KG1 (cell line): ENCODE measurements around the gene RAMACL.
"Not testable (repeated sequence)": the region's sequence is repeated elsewhere in the genome, so short reads cannot be mapped to it uniquely, and the experiment has no call there.

Source experiments
- DNase-seq: peaks from one replicate; lab custom pipeline; 2025; lab: John Stamatoyannopoulos, UW

The RAMACL gene

DNA sequence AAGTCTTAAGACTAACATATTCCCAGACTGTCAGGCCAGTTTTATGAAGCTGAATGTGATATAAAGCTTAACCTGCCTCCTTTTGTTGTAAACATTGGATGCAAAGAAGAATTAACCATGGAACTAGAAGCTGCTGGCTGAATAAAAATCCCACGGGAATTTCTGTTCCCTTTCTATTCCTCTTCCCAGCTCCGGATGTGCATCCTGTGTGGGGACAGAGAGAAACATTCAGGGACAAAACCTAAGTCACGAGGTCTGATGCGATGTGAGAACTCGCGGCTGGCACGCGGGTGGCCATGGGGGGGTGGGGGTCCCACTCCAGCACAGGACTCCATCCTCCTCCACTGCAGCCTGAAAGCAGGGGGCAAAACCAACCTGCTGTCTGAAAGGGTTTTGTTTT is 32.2 kb downstream of the RAMACL start:
- DNase-seq, result no peak

DNA sequence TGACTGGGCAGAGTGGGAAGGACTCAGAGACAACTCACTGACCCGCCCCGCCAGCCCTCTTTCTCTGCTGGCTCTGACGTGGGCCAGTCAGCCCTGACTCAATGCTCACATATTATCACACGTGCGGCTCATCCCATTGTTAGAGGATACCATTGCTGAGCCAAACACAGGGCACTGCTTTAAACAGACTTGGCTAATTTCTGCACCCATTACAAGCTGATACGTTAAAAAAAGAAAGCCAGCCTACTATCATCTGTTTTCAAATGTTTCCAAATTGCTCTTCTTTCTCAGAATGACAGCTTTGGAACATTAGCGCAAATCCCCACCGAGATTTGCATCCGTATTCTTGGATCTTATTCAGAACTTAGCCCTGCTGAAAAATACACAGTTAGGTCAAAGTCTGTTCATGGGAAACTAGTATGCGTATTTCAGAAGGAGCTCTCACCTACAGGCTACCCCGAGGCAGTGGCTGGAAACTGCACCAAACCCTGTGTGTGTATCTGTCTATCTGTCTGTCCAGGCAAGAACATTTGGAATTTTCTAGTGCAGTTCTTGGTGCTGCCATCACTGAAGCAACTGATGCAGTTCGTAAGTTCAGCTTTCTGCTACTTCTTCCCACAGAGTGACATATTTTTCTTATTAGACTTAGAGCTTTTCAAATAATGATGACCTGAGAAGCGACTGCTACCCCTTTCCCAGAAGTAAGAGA is 32.8 kb downstream of the RAMACL start:
- DNase-seq, result no peak

DNA sequence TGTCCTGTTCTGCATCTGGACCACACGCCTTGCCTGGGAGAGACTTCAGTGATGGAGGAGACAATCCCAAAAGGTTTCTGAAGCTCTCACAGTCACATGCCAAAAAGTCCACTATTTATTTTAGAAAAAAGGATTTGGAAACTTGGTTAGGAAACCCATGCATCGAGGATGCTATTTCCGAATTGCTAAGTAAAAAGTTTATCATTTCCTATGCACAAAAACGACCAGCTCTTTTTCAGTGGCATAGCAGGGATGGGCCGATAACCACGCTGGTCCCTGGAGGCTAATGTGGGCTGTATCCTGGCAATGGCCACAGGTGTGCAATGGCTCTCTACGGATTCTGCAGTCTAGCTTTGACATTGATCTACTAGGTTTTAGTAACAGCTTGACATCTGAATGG is 33.9 kb downstream of the RAMACL start:
- no peak for DNase-seq

- DNase-seq, result no peak
Measured at GRCh38 chr6:166551754-166552495, 34.6 kb downstream of the RAMACL start.

- no peak for DNase-seq
Measured at GRCh38 chr6:166546653-166547052, 39.8 kb downstream of the RAMACL start.

- no peak for DNase-seq
Measured at GRCh38 chr6:166545156-166546034, 41.1 kb downstream of the RAMACL start.

DNA sequence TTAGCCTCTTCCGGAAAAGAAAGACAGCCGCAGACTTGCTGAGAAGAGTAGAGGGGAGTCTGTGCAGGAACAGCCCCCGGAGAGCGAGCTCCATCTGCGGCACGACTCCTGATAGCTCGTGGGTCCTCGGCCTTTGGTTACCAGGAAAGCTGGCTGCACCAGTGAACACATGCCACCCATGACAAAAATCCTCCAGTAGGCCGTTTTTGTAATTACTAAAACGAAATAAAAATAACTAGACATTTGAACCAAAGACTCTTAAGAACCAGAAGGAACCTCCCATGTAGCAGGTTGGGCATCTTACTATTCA is 42.2 kb downstream of the RAMACL start:
- no peak for DNase-seq

DNA sequence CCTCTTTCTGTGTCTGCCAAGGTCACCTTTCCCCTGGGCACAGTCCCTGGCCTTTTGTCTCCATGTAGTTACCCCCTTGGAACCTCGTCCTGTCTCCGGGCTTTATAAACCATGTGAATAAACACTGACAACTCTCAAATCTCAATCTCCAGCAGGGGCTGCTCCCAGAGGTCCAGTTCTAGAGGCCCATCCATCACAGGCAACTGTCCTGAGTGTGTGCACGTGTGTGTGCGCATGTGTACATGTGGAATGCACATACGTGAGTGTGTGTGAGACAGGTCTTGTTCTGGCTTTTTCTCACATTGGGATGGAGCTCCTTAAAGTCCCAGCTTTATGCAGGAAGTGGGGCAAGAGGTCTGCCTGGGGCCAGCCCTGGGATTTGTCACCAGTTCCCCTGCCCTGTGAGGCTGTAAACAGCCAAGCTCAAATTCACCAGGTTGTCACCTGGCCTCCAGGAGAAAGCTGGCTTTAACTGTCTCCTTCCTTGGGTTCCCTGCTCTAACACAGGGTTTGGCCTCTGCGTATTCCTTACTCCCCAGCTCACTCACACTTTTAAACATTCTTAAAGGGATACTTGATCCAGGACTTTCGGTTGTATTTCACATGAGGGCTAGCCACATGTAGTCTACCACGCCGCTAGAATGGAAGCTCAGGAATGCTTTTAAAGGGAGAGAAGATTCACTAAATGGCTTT is 42.7 kb downstream of the RAMACL start:
- no peak for DNase-seq

DNA sequence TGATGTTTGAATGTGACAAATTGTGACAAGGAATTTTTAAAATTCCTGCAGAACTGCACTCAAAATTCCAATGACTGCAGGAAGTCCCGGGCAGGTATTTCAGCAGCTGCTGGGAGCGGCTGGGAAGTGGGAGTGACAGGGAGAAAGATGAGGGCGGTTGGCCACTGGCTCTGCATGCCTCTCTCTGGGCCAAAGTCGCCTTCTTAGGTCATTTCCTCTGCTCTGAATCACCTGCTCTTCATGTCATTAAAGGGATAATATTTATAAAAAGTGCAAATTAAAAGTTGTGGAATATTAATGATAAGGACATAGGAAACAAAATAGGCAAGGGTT is 43.9 kb downstream of the RAMACL start:
- DNase-seq, result no peak

GRCh38 chr6:166541876-166542579 is 44.5 kb downstream of the RAMACL start:
- no peak for DNase-seq

- no peak for DNase-seq
Measured at GRCh38 chr6:166541366-166541765, 45.1 kb downstream of the RAMACL start.

- DNase-seq, result no peak
Measured at GRCh38 chr6:166540631-166541331, 45.7 kb downstream of the RAMACL start.

- DNase-seq, result no peak
Measured at GRCh38 chr6:166539543-166539942, 46.9 kb downstream of the RAMACL start.

DNA sequence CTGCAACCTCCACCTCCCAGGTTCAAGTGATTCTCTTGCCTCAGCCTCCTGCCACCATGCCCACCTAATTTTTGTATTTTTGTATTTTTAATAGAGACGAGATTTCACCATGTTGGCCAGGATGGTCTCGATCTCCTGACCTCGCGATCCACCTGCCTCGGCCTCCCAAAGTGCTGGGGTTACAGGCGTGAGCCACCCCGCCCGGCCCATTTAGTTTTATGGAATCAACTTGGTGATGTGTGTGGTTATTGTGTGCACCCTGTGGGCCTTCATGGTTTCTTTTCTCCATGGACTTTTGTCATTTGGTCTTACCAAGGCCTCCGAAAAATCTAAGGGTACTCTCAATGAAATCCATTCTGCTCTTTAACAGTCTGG is 47.5 kb downstream of the RAMACL start:
- DNase-seq, result not testable (repeated sequence)

DNA sequence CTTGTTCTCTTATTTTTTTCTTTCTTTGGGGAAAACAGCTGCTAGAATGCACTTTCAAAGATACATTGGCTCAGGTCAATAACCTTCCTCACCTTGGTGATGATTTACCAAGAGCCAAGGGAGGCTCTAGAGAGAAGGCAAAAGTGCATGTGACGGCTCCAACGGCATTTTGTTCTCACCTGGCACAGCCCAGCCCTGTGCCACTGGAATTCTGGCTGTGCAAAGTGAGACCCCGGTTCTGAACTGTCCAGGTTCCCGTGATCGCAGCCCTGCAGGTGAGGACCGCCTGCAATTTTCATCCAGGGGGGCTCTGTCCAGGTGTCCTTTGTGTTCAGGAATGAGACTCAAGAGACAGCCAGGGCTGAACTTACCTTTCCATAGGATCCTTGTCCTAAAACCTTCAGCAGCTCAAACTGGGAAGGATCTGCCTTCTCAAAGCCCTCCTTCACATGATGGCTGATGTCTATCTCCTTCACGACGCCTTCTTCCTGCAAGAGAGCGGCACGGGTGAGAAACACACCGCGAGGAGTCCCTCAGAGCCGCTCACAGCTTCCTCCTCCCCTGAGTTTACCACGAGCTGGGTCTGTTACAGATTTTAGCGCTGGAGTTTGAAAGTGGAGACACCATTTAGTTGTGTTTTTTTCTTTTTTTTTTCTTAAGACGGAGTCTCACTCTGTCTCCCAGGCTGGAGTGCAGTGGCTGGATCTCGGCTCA is 48.0 kb downstream of the RAMACL start:
- no peak for DNase-seq

- no peak for DNase-seq
Measured at GRCh38 chr6:166534658-166535406, 51.6 kb downstream of the RAMACL start.

- no peak for DNase-seq
Measured at GRCh38 chr6:166533205-166533824, 53.2 kb downstream of the RAMACL start.
